Suprapubic skin (tissue), 3 donors: ENCODE measurements around the gene IDI1.

Source experiments
- CTCF ChIP-seq, 2 donors: fragments of 200-600 bp in 1 of 2; fragments of 450-650 bp in 1 of 2; sonication (generic) in 1 of 2; IDR thresholded peaks; one replicate each; pipeline ENCODE4 v1.5.1; 2016 to 2019; ENCODE audit warnings: antibody characterized with exemption in 2 of 2, mild to moderate bottlenecking in 1 of 2, moderate library complexity in 1 of 2
- POLR2AphosphoS5 ChIP-seq, 3 donors: sonication (generic); formaldehyde crosslinking; IDR thresholded peaks; one replicate each; pipeline ENCODE4 v1.6.1; 2017; ENCODE audit warnings: antibody characterized with exemption in 3 of 3

- TF ChIP-seq CTCF (IDR thresholded peaks at IDR 0.05), result no peak
- no peak for TF ChIP-seq POLR2AphosphoS5 (IDR thresholded peaks at IDR 0.05)
Measured at GRCh38 chr10:1035201-1035600, 13.7 kb downstream of the IDI1 start.
